22Rv1 (cell line): ENCODE data around the gene UBE2H.

Experiments
- H3K27ac ChIP-seq: fragments of 450-650 bp; 2 replicates; pipeline ENCODE4 v1.5.1; 2017
- CTCF ChIP-seq: fragments of 450-650 bp; IDR thresholded peaks from 2 replicates; pipeline ENCODE4 v1.5.1; 2017; ENCODE audit warnings: mild to moderate bottlenecking
- ZFX ChIP-seq: fragments of 450-650 bp; IDR thresholded peaks from 2 replicates; pipeline ENCODE4 v1.6.1; 2017; ENCODE audit warnings: antibody characterized with exemption, borderline replicate concordance

UBE2H gene

GRCh38 chr7:129923709-129924108, 29.1 kb downstream of the UBE2H start:
- TF ChIP-seq CTCF (no peak), ZFX (no peak)
- H3K27ac ChIP-seq = no peak overlapping the region

- TF ChIP-seq CTCF (no peak), ZFX (no peak)
- no peak overlapping the region for H3K27ac ChIP-seq
Observed at GRCh38 chr7:129919492-129919891, 33.3 kb downstream of the UBE2H start.

- no peak overlapping the region for H3K27ac ChIP-seq
- TF ChIP-seq CTCF (no peak), ZFX (no peak)
Observed at GRCh38 chr7:129918922-129919321, 33.8 kb downstream of the UBE2H start.

- H3K27ac ChIP-seq = no peak overlapping the region
- TF ChIP-seq ZFX (no peak), CTCF (no peak)
Observed at GRCh38 chr7:129917934-129918333, 34.8 kb downstream of the UBE2H start.

GRCh38 chr7:129914536-129915272, 38.1 kb downstream of the UBE2H start:
- no peak overlapping the region for H3K27ac ChIP-seq
- no peak for TF ChIP-seq CTCF
- TF ChIP-seq ZFX = no peak

- TF ChIP-seq ZFX = no peak
- no peak for TF ChIP-seq CTCF
Observed at GRCh38 chr7:129913428-129913827, 39.3 kb downstream of the UBE2H start.

GRCh38 chr7:129911790-129912189, 41.0 kb downstream of the UBE2H start:
- no peak for TF ChIP-seq ZFX
- no peak for TF ChIP-seq CTCF
- H3K27ac ChIP-seq = no peak overlapping the region

More at GRCh38 chr7:129913428-129913827, 39.3 kb downstream of the UBE2H start:
- no peak overlapping the region for H3K27ac ChIP-seq
